Lung microvascular endothelial cell (primary cell): Measurements from ENCODE around the gene MAB21L2. TPM values are rescaled to one million over a fixed set of nuclear protein-coding genes. Genes with fewer than 3 reads are reported as not detected.
A peak's percentile ranks its signal among the peaks of the same experiment; 100 is the strongest.

Source experiments
- DNase-seq, 2 donors: peaks; one replicate each; pipeline versions ENCODE4 v3.0.0 to v3.0.0-alpha.2; 2010; ENCODE audit warnings: low read depth in 2 of 2
- total RNA-seq: library from RNA; depleted of rRNA; stranded (reverse); fragments of >200 nt; gene quantifications from 2 replicates; pipeline ENCODE4 v1.2.1, GENCODE V29; 2014

Gene MAB21L2
- total RNA-seq, 1 donor from 2014 or later: 0.20 TPM

DNA sequence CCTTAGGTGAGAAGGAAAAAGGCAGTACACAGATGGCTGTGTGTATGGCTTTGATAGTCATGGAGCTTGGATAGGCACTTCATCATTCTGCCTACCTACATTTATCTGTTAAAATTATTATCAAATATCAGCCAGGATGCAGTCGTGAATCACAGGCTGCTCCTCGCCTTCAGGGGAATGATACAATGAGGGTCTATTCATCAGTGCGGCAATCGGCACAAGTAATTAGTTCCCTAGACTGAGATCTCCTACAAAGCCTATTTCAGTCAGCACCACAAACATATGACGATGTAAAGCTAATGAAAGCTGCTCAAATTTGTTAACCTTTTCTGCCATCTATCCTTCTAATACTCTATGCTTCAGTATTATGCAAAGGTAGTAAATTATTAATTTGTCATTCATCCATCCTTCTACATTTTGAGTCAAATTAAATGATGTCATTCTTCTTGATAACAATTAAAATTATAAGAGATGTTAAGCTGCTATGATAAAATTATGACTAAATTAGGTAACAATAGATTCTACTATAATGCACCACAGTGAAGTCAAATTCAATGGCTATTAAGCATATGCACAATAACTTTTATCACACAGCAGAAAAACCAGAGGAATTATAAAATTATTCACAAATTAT lies 19.0 kb downstream of the MAB21L2 start:
- no peak for DNase-seq

DNA sequence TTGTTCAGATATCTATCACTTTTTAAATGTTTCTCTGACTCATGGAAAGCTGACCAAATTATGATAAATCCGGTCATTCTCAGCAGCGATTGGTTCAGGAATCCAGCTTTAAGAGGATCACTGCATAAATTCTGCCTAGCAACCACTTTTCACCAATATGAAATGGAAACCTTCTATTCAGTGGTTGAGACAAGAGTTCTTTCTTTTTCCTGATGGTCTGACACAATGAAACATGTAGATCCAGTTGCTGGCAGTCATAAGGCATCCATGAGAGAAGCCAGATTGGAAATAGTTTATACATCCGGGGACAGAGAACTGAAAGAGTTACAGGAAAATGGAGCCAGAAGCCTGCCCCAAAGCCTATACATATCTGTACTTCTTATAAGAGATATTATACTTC lies 27.2 kb downstream of the MAB21L2 start:
- no peak for DNase-seq

GRCh38 chr4:150619042-150619441 lies 37.1 kb downstream of the MAB21L2 start:
- DNase-seq: peak in 1 of 2 donors; percentile 1

DNA sequence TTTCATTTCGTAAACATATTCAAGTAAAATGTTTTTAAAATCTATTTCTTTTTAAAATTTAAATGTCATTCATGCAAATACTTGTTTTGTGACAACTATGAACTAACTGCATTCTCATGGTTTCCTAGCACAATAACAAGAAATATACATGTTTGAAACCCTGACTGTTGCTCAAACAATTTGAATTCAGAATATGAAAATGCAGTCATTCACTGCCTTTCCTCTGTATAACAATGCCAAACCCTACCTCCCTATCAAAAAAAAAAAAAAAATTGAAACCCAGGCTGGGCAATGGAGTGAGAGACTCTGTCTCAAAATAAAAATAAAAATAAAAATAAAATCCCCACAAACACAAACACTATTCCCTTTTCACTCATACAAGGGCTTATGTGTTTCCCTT lies 42.1 kb downstream of the MAB21L2 start:
- no peak for DNase-seq

GRCh38 chr4:150625033-150625432 lies 43.1 kb downstream of the MAB21L2 start:
- no peak for DNase-seq

- DNase-seq: no peak
Observed at GRCh38 chr4:150628073-150628472, 46.1 kb downstream of the MAB21L2 start.

- no peak for DNase-seq
Observed at GRCh38 chr4:150632639-150633038, 50.7 kb downstream of the MAB21L2 start.
